Activated CD4-positive, CD25-positive, alpha-beta regulatory T cell treated with anti-CD3 and anti-CD28 coated beads, Interleukin-2, amount 50 U/mL, for 72 hours (primary cell): ENCODE measurements around the gene SLITRK2.

Source experiments
- DNase-seq: peaks from one replicate; pipeline ENCODE4 v3.0.0; 2021

SLITRK2 gene, protein sequence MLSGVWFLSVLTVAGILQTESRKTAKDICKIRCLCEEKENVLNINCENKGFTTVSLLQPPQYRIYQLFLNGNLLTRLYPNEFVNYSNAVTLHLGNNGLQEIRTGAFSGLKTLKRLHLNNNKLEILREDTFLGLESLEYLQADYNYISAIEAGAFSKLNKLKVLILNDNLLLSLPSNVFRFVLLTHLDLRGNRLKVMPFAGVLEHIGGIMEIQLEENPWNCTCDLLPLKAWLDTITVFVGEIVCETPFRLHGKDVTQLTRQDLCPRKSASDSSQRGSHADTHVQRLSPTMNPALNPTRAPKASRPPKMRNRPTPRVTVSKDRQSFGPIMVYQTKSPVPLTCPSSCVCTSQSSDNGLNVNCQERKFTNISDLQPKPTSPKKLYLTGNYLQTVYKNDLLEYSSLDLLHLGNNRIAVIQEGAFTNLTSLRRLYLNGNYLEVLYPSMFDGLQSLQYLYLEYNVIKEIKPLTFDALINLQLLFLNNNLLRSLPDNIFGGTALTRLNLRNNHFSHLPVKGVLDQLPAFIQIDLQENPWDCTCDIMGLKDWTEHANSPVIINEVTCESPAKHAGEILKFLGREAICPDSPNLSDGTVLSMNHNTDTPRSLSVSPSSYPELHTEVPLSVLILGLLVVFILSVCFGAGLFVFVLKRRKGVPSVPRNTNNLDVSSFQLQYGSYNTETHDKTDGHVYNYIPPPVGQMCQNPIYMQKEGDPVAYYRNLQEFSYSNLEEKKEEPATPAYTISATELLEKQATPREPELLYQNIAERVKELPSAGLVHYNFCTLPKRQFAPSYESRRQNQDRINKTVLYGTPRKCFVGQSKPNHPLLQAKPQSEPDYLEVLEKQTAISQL

DNA sequence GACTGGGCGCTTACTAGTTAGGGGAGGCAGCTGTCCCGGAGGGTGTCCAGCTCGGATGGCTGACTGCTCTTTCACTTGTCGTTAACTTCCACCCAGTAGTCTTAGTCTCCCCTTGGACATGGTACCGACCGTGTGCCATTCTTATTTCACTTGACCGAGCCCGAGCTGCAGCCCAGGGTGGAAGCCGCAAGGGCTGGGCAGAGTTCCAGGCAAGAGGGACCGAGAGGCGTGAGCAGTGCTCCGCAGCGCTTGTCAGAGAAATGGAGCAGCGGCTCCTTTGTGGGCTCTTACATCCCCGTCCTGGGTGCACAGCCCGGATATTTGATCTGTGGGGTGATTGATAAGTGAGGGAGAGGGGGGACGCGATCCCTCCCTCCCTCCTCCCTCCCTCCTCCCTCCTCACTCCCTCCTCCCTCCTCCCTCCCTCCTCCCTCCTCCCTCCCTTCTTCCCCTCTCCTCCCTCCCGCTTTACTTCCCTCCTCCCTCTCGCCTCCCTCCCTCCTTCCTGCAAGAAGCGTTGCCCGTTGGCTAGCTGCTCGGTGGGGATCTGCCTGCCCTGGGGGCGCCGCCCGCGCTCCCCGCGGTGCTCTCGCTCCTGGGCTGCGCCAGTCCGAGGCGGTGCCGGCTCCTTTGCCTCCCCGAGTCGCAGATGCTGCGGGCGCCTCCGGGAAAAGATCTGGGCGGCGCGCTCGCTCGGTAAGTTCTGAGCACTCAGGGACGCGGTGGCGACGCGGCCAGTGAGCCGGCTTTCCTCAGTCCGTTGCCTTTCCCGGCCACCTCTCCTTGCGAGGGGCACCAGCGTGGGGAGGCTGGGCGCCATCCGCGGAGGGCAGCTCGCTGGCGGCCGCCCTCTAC lies at the start of gene SLITRK2:
TSS of gene SLITRK2 (plus strand) at position 499 of the 855 bp plus-strand sequence. CDS start 4,597 bp downstream, outside the sequence.
- no peak for DNase-seq

DNA sequence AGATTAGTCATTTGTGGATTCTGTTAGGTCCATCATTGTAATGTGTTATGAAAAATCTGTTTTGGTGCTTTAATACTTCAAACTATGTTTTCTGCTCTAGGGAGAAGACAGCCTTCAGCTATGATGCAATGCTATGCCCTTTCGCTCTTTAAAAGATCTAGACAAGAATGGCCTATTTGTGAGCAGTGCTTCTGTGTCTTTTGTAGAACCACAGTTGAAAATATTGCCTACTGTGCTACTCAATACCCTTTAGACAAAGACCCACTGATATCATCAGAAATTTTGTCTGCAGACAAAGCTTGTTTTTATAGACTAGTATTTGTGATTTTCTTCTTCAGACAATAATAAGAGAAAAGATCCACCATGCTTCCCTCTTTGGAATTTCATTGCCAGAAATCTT lies 44.6 kb upstream of the SLITRK2 start:
- DNase-seq = no peak

DNA sequence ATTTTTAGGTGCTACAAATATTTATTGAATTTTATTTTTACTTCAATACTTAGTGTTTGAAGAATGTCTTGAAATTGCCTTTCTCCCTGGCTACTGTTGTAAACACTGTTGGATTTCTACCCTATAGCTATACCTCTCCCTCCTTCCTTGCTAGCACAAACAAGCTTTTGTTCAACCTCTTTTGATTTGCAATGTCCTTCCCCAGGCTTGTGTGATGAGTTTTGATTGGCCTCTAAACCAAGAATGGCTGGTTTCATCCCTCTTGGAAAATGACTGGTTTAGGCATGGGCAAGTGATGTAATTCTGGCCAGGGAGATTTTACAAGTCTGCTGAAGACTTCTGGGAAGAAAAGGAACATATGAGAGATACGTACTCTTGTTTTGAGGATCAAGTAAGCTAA lies 25.3 kb upstream of the SLITRK2 start:
- no peak for DNase-seq

DNA sequence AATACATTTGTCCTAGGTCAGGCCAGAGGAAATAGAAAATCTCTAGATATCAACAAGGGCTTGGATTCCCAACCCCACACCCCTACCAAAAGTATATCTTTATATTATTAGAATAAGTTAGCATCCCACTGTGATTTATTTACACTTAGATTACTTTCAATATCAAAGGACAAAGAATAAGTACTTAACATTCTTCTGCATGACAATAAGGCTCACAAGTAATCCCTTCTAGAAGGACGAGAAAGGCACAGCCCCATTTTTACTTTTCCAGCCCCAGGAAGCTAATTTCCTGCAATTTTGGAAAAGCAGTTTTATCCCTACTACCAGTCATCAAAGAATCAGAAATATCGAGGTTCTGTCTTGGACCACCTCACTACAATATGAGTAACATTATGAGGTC lies 14.1 kb upstream of the SLITRK2 start:
- DNase-seq = no peak

DNA sequence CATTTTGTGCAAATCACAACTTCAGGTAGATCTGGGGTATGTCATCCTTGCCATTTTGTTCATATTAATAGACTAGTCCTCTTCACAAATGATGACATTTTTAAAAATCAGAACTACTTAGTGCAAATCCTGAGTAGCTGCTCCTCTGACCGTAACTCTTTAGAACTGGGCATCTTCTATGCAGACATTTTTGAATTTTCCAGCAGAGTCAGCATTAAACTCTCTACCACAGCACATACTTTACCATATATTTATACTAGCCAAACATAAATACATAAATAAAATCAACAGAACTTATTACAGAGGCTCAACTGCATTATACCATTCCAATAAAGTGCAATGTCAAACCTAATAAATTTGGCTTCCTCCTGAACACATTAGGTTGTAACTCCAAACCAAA lies 4.5 kb upstream of the SLITRK2 start:
- no peak for DNase-seq

DNA sequence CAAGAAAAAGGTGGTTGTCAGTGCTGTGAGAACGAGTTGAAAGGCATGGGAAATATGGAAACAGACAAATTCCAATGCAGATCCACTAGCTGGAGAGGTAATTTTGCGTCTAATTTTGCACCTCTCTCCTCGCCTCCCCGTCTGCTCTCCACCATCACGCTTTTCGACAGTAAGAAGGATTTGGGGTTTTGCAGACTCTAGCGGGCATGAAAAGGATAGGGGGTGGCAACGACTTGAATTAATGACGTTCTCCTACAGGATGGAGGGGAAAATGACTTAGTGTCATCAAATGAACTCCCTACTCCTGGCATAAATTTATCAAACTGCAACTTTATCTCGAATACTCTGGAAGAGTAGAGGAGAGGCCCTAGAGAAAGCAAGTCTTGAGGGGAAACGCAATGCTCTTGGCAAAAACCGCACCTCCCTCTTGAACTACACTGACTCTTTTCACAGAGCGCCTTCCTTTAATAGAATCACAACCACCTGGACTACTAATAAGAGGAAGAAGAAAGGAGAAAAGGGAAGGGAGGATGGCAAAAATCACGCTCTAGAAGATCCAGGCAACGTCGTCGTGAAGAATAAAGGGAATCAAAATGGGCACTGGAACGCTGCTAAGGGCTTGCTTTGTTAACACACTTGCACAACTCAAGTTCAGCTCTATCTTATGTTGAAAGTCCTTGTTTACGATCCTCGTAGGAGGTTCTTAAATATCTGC lies 871 bp upstream of the SLITRK2 start:
- no peak for DNase-seq

DNA sequence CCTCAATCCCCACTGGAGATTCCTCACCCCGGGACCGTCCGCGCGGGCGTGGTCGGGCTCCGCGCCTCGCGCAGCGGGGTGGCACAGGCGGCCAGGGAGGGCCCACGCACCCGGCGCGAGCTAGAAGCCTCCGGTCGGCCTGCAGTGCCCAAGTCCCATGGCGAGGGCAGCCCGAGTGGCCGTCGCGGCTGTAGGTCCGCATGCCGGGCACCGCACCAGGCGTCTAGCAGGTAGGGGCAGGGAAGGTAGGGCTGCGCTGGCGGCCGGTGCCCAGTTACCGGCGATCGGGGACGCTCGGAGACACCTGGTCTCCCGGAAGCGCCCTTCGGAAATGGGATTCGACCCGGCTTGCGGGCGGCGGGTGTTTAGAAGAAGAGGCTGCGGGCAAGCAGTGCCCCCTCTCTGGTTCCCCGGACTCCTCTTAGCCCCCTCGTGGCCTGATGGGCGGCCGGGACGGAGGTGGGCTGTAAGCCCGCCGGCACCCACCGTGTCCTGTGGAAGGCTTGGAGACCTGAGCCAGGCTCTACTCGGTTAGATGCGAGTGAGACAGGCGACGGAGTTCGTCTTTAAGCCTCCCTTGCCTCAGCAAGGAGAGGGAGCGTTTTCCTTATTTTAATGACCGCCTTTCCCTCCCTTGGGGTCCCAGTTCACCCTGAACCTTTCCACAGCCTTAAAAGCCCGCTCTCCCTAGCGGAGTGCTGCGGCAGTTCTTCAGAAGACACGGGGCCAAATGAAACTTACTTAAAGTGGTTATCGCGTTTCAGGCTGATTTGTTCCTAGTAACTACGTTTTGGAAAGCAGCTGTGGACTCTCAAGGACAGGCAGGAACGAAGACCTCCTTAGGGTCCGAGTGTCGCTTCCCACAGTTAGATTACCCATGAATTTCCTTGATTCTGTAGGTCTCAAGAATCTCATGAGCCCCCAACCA lies 821 bp downstream of the SLITRK2 start:
- DNase-seq = no peak

DNA sequence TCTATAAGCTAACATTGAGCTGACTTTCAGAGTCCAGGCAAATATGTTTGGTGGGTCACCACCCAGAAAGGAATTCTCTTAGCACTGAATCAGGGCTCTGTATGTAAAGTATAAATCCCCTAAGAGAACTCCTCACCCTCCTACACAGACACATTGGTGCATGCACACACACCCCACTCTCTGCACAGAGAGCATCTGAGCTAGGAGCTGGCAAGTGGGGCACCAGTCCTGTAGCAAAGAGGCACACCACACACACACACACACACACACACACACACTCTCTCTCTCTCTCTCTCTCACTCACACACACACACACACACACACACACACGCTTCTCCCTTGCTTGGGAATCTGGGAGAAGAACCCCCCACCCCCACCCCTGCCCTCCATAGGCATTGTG lies 3.2 kb downstream of the SLITRK2 start:
- no peak for DNase-seq

DNA sequence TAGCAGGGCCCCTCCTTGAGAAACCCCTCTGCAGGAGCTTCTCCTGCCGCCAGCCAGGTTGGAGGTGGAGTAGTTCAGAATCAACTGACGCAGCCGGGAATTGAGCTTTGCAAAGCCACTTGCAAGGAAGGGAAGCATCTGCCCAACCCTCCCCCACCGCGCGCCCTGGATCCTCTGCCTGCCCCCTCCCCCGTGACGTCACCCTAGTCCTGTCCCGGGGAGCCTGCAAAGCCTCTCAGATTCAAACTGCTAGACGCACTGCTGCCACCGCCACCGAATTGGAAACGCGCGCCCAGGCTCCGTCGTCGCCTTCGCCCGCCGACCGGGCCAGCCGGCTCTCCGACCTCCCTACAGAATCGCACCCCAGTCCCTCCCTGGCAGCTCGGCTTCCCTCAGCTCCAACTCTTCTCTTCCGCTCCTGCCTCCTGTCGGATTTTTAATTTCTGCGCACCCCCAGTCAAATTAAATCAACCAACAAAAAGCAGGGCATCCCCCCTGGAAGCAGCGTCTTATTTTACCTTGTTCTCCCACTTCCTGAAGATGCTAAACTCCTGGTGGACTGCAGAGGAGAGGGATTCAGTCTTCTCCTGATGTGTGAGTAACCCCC lies 3.8 kb downstream of the SLITRK2 start:
- DNase-seq = no peak

DNA sequence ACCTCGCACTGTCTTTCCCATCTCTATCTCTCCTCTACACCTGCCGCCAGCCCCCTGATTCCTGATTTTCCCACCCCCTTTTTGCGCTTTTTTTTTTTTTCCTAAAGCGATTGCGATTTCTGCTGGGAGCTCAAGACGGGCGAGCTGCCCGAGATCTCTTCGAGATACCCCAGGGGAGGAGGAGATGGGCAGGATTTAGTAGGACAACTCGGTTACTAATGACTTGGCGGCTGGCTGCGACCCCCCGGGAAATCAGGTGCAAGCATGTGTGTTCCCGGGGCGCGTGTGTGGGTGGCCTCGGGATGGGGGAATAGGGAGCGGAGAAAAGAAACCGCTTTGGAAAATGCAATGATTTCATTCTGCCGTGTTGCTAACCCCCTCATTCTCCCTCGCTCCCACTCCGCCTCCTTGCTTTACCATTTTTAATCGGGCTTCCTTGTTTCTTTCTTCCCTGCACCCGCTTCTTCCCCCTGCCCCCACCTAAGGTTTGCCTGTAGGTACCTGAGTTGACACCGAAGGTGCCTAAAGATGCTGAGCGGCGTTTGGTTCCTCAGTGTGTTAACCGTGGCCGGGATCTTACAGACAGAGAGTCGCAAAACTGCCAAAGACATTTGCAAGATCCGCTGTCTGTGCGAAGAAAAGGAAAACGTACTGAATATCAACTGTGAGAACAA lies 4.4 kb downstream of the SLITRK2 start:
- no peak for DNase-seq

DNA sequence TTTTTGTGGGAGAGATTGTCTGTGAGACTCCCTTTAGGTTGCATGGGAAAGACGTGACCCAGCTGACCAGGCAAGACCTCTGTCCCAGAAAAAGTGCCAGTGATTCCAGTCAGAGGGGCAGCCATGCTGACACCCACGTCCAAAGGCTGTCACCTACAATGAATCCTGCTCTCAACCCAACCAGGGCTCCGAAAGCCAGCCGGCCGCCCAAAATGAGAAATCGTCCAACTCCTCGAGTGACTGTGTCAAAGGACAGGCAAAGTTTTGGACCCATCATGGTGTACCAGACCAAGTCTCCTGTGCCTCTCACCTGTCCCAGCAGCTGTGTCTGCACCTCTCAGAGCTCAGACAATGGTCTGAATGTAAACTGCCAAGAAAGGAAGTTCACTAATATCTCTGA lies 5.5 kb downstream of the SLITRK2 start:
- DNase-seq = no peak

DNA sequence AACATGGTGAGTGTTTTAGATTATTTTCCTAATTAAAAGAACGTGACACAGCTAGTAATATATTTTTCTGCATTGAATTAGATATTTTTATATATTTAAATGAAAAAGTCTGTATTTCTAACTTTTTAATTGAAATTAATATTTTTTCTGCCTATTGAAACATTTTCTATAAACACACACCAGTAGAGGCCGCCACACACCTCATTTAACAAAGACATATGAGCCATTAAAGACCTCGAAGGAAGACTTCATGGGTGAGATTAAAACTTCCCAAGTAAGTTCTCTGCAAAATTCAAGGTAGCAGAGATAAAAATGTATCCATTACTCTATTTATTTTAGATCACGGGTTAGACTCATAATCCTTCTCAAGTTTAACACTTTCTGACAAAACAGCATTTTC lies 8.3 kb downstream of the SLITRK2 start:
- no peak for DNase-seq

DNA sequence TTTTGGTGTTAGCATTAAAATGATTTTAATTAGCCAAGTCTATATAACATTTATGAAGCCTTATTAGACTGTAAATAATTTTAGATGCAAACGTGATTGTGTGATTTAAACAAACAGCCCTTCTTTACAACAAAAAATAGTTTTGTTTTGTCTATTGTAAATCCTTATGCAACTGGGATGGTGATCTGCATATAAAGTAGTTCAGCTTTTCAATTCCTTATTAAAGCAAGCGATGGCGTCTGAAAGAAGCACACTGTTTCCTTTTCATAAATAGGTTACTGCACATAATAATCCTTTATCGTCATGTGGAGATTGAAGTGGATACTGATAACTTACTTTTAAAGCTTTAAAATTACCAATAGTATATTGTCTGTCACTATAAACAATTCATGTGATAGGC lies 8.8 kb downstream of the SLITRK2 start:
- DNase-seq = no peak

DNA sequence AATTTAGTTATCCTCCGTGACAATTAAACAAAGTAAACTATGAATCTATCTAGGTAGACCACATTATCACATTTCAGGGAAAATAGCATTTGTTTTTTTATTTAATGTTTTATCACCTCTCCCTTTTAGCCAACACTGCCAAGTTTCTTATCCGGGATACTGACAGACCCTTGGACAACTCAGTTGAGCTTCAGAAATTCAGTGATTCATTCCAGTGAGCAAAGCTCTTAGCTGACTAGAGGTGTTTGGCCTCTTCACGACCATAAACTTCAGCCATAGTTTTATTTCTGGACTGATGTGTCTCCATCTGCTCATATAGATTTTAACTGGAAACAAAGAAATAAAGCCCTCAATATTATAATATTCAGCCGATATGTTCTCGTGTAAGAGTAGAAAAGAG lies 15.2 kb downstream of the SLITRK2 start:
- DNase-seq = no peak

DNA sequence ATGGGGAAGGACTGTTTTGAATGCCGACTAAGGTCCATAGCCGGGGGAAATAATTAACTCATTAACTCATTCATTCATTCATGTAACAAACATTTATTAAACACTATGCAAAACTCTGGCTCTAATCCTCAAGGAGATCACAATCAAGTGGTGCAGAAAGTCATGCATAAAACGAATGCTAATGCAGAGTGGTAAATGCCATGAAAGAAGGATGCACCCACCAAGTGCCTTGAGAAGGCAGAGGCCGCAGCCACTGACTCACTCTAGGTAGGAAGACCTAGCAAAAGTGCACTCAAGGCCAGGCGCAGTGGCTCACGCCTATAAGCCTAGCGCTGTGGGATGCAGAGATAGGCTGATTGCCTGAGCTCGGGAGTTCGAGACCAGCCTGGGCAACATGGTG lies 22.9 kb downstream of the SLITRK2 start:
- no peak for DNase-seq

DNA sequence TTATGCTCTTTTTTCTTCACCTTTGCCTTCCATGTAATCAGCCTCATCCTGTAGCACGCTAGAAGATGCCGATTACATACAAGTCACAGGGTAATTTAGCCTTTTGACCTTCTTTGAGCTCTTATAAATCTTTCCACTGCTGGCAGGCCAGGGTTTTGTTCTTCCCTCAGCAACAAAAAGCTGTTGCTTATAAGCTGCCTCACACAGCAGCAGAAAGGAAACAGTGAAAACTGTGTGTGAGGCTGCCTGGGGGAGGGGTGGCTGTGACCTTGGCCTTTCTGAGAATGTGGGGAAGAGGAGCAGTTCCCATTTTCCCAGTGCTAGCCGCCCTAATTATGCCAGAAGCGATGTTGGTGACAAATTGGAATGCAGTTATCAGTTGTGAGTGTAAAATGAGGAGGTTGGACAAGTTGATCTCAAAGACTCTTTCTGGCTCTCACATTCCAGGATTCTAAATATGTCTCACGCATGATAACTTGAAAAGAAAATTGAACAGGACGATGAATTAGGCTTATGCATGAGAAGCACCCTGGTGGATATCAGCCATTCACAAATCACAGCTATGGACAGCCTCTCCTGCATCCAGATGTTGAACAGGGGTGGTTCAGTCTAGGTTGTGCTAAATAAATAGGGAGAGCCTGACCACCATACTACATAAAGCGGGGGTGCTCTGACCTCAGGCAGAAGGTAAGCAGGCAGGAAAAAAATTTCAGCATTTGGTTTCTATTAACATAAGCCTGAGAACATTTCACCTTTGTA lies 25.7 kb downstream of the SLITRK2 start:
- no peak for DNase-seq

DNA sequence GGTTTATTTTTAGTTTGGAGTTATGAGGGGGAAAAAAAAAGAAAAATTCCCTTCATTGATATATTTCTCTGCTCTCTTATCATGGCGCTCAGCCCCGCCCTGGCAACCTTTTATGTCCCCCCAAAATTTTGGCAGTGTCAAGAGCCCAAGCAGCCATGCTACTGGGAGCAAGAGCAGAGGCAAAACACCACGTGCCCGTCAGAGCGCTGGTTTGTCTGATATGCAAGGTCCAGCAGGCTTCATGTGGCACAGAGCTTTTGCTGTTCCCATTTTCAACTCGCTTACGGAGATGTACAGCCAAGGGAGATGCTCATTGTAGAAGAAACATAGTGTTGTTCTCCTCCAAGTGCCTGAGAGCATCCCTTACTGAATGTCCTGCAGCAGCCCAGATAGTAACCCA lies 27.3 kb downstream of the SLITRK2 start:
- DNase-seq = no peak

DNA sequence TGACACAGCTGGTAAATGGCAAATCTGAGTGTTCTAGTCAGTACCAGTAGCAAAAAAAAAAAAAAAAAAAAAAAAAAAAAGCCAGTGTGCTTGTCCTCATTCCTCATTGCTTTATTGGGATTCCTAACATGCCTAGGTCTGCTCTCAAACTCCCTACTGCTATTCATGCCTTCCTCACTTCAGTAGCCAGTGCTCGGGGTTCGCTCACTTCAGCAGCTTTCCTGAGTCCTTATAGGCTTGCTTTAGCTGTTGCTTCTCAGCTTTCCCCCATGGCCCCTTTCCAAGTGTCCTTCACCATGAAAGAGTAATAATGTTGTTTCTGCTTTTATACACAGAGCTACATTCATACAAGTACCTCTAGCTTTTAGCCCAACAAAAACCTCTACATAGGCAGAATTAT lies 30.8 kb downstream of the SLITRK2 start:
- no peak for DNase-seq

DNA sequence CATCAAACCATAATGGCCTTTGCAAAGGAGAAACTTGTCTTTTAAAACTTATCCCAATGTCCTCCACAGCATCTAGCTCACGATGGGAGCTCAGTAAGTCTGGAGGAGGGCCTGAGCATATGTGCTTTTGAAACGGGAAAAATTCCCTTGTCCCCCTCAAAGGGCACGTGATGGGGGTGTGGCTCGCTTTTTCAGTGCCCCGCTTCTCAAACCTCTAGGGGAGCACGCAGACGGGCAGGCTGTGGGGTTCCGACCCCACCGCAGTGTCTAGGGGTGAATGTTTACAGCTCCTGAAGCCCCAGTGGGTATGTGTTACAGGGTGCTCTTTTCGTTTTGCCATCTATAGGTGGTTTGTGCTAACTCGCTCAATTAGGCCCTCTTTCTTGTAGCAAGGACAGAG lies 31.2 kb downstream of the SLITRK2 start:
- no peak for DNase-seq

DNA sequence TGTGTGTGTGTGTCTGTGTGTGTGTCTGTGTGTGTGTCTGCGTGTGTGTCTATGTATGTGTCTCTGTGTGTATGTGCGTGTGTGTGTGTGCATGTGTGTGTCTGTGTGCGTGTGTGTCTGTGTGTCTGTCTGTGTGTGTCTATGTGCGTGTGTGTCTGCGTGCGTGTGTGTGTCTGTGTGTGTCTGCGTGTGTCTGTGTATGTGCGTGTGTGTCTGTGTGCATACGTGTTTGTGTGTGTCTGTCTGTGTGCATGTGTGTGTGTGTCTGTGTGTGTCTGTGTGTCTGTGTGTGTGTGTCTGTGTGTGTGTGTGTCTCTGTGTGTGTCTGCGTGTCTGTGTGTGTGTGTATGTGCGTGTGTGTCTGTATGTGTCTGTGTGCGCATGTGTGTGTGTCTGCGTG lies 35.6 kb downstream of the SLITRK2 start:
- DNase-seq = no peak
